MG63 (cell line): ENCODE data around the gene ANP32B. TPM values are rescaled to one million over a fixed set of nuclear protein-coding genes. Genes with fewer than 3 reads are reported as not detected.
"Not testable (repeated sequence)": the region's sequence is repeated elsewhere in the genome, so short reads cannot be mapped to it uniquely, and the experiment has no call there.

Source experiments
- DNase-seq: peaks from one replicate; pipeline ENCODE4 v3.0.0-alpha.2; 2020
- H3K27me3 ChIP-seq: fragments of 250-450 bp; sonication (Bioruptor Pico); 2 replicates; pipeline ENCODE4 v1.5.1; 2020; ENCODE audit warnings: mild to moderate bottlenecking, moderate library complexity
- H3K36me3 ChIP-seq: fragments of 250-450 bp; sonication (Bioruptor Pico); 2 replicates; pipeline ENCODE4 v1.5.1; 2020; ENCODE audit warnings: mild to moderate bottlenecking, moderate library complexity
- H3K4me3 ChIP-seq: fragments of 250-450 bp; sonication (Bioruptor Pico); 2 replicates; pipeline ENCODE4 v1.5.1; 2020; ENCODE audit warnings: mild to moderate bottlenecking, moderate library complexity
- H3K9me3 ChIP-seq: fragments of 250-450 bp; sonication (Bioruptor Pico); 2 replicates; pipeline ENCODE4 v1.5.1; 2020; ENCODE audit warnings: mild to moderate bottlenecking, moderate library complexity
- total RNA-seq: library from RNA; depleted of rRNA; stranded (reverse); fragments of >200 nt; shearing (Covaris generic); gene quantifications from 2 replicates; pipeline ENCODE4 v1.2.3, GENCODE V29; 2014; ENCODE audit warnings: low replicate concordance; rRNA removed

ANP32B gene
- total RNA-seq, result 5.2 and 7.0 TPM in 2 replicates

DNA sequence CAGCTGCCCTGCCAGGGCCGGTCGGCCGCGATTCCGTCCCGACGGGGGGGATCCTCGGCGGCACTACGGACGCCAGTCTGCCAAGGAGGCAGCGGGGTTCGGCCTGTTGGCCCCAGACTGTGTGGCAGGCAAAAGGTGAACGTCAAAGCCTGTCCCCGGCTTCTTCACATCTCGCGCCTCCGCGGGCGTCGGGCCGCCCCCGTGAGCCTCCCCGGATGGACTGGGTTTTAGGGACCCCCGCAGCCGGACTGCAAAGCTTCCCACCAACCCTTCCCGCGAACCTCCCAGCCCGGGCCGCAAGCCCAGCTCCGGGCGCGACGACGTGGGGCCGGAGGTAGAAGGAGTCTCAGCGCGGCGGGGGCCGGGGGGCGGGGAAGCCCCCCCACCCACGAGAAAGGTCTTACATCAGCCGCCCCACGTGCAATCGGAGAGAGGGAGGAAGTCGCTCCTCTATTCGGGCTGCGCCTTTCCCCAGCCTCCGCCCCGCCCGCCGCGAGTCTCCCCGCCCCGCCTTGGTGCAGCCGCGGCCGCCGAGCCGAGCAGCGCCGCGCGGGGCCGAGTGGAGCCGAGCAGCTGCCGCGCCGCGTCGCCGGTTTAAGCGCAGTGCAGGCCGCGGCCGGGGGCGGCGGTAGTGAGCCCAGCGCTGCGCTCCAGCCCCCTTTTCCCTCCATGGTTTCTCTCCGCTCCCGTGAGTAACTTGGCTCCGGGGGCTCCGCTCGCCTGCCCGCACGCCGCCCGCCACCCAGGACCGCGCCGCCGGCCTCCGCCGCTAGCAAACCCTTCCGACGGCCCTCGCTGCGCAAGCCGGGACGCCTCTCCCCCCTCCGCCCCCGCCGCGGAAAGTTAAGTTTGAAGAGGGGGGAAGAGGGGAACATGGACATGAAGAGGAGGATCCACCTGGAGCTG lies at the start of gene ANP32B:
ANP32B (plus strand) TSS at position 659 of the 906 bp plus-strand sequence; CDS start at position 874, 215 bp downstream.
- H3K36me3 ChIP-seq, result peaks cover 26% of the 10 kb centered on the region
- DNase-seq, result peak; percentile 96
- no peaks in the 10 kb centered on the region for H3K27me3 ChIP-seq
- H3K9me3 ChIP-seq, result no peaks in the 10 kb centered on the region
- peak within 1 kb of the TSS; percentile 98 for H3K4me3 ChIP-seq

DNA sequence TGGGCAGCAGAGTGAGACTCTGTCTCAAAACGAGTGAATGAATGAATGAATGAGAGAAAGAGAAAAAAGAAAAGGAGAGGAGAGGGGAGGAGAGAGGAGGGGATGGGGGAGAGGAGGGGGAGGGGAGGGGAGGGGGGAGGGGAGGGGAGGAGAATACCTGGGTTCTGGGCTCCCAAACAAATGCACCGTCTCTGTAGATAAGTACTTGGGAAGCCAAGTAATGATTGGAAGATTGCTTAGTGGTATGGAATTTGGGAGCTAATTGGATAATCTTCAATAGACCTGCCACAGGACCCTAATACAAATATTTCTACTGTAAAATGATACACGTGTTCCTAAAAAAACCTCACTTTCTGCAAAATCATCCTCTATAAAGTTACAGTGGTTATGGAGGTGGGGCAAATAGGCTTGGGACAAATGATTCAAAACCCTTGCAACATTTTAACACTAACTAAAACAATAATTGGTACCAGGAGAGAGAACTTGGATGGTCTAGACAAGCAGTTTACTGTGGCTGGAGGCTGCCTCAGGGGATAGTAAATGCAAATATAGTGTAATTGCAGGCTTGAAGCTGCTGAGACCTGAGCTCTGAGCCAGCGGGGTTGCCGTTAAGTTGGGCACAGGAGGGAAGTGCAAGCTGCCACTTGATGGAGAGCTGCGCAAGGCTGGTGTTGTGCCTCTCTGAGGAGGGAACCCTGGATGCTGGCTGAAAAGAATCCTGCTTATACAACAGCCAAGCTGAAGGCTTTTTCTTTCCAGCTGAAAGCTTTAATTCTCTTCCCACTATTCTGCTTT lies 48.6 kb upstream of the ANP32B start:
- H3K27me3 ChIP-seq, result peaks cover 41% of the 10 kb centered on the region
- H3K4me3 ChIP-seq, result no peak overlapping the region
- H3K9me3 ChIP-seq, result no peaks in the 10 kb centered on the region
- H3K36me3 ChIP-seq, result no peaks in the 10 kb centered on the region
- DNase-seq, result no peak

DNA sequence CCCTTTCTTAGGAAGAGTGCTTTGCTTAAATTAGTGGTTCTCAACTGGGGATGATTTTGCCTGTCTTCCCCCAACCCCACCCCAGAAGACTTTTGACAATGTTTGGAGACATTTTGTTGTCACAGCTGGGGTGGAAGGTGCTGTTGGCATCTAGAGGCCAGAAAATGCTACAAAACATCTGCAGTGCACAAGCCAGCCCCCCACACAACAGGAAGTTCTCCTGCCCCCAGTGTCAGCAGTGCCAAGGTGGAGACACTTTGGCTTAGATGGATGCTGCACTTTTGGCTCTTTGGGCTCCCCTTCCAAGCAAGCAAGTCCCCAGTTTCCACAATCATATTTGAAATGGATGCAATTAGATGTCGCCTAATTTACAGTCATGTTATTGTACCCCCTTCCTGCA lies 47.9 kb upstream of the ANP32B start:
- no peak overlapping the region for H3K4me3 ChIP-seq
- H3K9me3 ChIP-seq, result no peaks in the 10 kb centered on the region
- H3K36me3 ChIP-seq, result no peaks in the 10 kb centered on the region
- no peak for DNase-seq
- peaks cover 40% of the 10 kb centered on the region for H3K27me3 ChIP-seq

DNA sequence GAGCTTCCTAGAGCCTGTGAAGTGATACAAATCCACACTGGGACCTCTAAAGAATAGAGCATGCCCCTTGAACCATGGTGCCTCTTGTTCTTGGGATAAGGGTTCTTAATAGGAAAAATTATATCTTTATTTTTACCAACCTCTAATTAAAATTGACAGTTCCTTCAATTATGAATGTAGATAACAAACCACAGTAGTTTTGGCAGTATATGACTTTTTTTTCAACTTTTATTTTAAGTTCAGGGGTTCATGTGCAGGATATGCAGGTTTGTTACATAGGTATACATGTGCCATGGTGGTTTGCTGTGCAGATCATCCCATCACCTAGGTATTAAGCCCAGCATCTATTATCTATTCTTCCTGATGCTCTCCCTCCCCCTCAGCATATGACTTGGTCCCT lies 46.1 kb upstream of the ANP32B start:
- Histone ChIP-seq H3K36me3 (no peaks in the 10 kb centered on the region), H3K4me3 (no peak overlapping the region), H3K9me3 (no peaks in the 10 kb centered on the region), H3K27me3 (peaks cover 35% of the 10 kb centered on the region)
- DNase-seq, result no peak

DNA sequence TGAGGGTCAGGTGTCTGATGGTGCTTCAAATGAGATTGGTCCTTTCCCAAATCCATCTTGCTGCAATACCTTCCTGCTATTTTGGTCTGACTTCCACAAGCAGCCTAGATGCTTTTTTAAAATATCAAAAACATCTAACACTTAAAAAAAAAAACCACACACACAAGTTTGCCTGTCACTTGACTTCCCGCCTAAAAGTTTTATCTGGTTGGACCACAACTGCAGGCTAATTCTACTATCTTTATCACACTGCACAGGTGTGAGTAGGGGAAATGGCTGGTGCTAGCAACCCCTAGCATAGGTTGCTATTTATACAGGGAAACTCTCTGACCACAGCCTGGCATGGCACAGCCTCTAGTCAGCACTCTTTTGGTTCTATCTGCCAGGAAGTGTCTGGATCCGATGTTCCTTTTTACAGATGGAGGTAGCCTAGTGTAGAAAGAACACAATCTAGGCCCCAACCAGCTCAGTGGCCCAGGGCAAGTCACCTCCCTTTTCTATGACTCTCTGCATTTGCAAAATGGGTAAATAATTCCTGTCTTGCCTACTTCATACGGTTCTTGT lies 45.0 kb upstream of the ANP32B start, which contains the start of gene HEMGN:
HEMGN (minus strand) TSS at position 92 of the 564 bp plus-strand sequence; CDS start at position 56, 36 bp downstream.
- H3K9me3 ChIP-seq, result no peaks in the 10 kb centered on the region
- peaks cover 35% of the 10 kb centered on the region for H3K27me3 ChIP-seq
- H3K36me3 ChIP-seq, result no peaks in the 10 kb centered on the region
- H3K4me3 ChIP-seq, result no peak within 1 kb of the TSS
- DNase-seq, result no peak

DNA sequence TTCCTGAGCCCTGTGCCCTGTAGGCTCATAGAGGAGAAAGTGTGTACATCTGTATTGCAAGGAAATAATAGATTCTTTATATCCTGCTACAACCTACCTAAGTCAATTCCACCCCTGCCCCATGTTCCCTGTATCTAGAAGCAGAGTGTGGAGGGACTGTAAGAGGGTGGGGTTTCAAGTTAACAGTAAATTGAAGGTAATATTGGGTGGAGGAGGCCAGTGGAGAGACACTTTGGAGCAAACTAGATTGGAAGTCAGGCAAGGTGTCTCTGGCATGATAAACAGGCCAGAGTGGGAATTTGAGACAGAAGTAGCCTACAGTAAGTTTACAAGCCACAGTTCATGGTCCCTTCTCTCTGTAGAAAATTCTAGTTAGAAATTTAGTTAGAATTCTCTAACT lies 42.9 kb upstream of the ANP32B start:
- H3K27me3 ChIP-seq, result peaks cover 44% of the 10 kb centered on the region
- no peak for DNase-seq
- no peak overlapping the region for H3K4me3 ChIP-seq
- H3K9me3 ChIP-seq, result no peaks in the 10 kb centered on the region
- H3K36me3 ChIP-seq, result no peaks in the 10 kb centered on the region

DNA sequence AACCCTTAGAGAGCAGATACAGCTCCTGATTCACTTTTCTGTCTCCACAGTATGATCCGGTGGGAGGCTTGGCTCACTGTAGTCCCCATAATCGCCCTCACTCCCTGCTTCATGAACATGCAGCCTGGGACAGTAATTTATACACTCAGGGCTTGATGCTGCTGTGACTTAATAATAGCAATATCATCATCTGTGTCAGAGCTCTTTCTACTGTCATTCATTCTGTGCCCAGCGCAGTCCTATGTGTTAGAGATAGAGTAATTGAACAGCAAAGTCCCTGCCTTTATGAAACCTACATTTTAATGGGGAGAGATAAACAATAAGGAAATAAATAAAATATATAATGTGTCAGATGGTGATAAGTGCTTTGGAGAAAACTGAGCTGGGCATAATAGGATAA lies 42.4 kb upstream of the ANP32B start:
- H3K36me3 ChIP-seq, result no peaks in the 10 kb centered on the region
- H3K9me3 ChIP-seq, result no peaks in the 10 kb centered on the region
- no peak for DNase-seq
- H3K4me3 ChIP-seq, result no peak overlapping the region
- H3K27me3 ChIP-seq, result peaks cover 44% of the 10 kb centered on the region

DNA sequence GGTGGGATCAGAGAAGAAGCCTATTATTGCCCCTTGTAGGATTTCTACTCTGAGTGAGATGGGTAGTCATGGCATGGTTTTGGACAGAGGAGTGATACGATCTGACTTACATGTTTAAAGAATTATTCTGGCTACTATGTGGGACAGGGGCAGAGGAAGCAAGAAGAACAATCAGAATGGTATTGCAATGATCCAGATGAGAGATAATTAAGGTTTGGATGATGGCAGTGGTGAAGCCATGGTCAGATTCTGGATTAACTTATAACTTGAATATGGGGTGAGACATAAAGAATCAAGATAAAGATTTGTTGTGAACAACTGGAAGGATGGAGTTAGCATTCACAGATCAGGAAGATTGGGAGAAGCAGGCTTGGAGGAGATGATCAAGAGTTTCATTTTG lies 41.8 kb upstream of the ANP32B start:
- Histone ChIP-seq H3K27me3 (peaks cover 46% of the 10 kb centered on the region), H3K9me3 (no peaks in the 10 kb centered on the region), H3K4me3 (no peak overlapping the region), H3K36me3 (no peaks in the 10 kb centered on the region)
- no peak for DNase-seq

DNA sequence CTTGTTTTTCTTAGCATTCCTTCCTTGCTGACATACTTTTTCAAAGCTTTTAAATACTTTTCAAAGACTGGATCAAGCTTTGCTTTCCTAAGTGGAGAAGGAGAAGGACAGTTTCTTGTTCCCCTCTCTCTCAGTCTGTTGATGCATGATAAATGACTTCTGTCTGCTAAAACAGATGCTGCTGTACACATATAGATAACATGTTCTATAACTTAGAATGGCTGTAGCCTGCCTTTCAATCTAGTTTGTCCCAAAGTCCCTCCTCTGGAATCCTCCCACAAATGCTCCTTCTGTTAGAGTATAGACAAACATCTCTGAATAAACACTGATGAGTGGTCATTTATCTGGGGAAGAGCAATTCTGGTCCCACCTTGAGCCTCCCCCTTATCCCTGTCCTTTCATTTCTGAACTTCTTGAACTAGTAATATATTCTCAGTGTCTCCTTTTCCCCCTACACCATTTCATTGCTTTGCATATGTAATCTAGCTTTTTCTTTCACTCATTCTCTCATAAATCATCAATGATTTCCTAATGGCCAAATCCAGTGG lies 39.8 kb upstream of the ANP32B start:
- Histone ChIP-seq H3K36me3 (no peaks in the 10 kb centered on the region), H3K27me3 (peaks cover 48% of the 10 kb centered on the region), H3K4me3 (no peak overlapping the region), H3K9me3 (no peaks in the 10 kb centered on the region)
- no peak for DNase-seq

DNA sequence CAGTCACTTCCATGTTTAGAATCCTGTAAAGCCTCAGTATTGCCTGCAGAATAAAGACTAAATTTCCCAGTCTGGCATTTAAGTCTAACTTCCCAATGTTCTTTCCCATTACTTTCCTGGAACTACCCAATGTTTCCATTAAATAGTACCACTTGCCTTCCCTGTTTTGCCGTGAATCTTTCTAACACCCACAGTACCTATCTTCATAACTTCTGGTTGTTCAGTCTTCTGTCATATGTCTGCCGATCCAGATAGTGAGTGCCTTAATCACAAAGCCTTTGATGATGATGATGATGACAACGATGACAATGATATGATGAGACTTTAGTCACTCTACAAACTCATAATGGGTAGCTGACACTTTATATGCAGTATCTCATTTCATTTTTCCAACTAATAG lies 38.5 kb upstream of the ANP32B start:
- DNase-seq, result no peak
- H3K9me3 ChIP-seq, result no peaks in the 10 kb centered on the region
- peaks cover 46% of the 10 kb centered on the region for H3K27me3 ChIP-seq
- no peak overlapping the region for H3K4me3 ChIP-seq
- H3K36me3 ChIP-seq, result no peaks in the 10 kb centered on the region

DNA sequence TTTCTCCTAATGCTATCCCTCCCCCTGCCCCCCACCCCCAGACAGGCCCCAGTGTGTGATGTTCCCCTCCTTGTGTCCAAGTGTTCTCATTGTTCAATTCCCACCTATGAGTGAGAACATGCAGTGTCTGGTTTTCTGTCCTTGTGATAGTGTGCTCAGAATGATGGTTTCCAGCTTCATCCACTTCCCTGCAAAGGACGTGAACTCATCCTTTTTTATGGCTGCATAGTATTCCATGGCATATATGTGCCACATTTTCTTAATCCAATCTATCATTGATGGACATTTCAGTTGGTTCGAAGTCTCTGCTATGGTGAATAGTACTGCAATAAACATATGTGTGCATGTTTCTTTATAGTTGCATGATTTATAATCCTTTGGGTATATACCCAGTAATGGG lies 37.7 kb upstream of the ANP32B start:
- H3K9me3 ChIP-seq, DNase-seq, H3K36me3 ChIP-seq, H3K4me3 ChIP-seq: not testable (repeated sequence)
- H3K27me3 ChIP-seq, result peaks cover 46% of the 10 kb centered on the region

DNA sequence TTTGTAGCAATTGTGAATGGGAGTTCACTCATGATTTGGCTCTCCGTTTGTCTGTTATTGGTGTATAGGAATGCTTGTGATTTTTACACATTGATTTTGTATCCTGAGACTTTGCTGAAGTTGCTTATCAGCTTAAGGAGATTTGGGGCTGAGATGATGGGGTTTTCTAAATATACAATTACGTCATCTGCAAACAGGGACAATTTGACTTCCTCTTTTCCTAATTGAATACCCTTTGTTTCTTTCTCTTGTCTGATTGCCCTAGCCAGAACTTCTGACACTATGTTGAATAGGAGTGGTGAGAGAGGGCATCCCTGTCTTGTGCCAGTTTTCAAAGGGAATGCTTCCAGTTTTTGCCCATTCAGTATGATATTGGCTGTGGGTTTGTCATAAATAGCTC lies 36.0 kb upstream of the ANP32B start:
- not testable (repeated sequence) for H3K9me3 ChIP-seq, H3K4me3 ChIP-seq, DNase-seq, H3K36me3 ChIP-seq
- peaks cover 45% of the 10 kb centered on the region for H3K27me3 ChIP-seq

DNA sequence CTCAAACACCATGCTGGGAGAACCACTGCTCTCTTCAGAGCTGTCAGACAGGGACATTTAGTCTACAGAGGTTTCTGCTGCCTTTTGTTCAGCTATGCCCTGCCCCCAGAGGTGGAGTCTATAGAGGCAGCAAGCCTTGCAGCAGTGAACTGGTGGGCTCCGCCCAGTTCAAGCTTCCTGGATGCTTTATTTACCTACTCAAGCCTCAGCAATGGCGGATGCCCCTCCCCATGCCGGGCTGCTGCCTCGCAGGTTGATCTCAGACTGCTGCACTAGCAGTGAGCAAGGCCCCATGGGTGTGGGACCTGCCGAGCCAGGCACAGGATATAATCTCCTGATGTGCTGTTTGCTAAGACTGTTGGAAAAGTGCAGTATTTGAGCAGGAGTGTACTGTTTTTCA lies 32.3 kb upstream of the ANP32B start:
- not testable (repeated sequence) for H3K36me3 ChIP-seq, H3K4me3 ChIP-seq, H3K9me3 ChIP-seq, DNase-seq
- peaks cover 30% of the 10 kb centered on the region for H3K27me3 ChIP-seq

DNA sequence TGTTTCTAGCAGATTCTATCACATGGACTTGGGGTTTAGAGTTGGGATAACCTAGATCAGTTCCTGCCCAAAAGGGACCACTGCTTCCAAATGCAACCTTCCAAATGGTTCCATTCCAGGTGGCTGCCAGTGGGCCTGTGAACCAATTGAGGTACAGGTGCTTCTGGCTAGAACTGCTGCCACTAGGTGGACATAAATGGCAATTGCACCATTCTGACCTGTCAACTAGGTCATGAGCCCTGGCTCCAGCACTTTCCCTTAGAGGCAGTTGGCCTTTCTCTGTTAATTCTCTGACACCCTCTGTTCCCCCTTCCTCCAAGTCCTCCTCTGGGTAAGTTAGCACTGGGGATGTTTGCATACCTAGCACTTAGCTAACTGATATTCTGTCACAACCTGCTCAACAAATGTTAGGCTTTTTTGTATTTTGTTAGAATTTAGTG lies 28.6 kb upstream of the ANP32B start:
- H3K9me3 ChIP-seq, result no peaks in the 10 kb centered on the region; the same call in 1 of the 2 replicates
- H3K36me3 ChIP-seq, result no peaks in the 10 kb centered on the region
- no peak overlapping the region for H3K4me3 ChIP-seq
- no peak for DNase-seq
- peaks cover 8% of the 10 kb centered on the region for H3K27me3 ChIP-seq

DNA sequence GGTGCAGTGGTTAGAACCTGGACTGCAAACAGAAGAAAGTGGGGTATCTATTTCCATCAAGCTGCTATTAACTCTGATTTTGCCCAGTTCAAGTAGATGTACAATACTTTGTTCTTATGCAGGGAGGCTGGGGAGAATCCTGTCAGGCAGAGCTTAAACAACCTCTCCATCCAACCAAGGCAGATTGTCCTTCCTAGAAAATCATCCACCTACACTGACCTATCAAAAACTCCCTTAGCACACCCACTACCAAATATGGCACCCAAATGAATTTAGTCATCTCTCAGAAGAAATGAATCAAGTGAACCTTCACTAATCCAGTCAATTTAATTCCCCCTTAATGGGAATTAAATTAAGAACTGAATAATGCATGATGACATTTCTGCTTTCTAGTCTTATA lies 26.8 kb upstream of the ANP32B start:
- no peaks in the 10 kb centered on the region for H3K9me3 ChIP-seq
- no peak for DNase-seq

DNA sequence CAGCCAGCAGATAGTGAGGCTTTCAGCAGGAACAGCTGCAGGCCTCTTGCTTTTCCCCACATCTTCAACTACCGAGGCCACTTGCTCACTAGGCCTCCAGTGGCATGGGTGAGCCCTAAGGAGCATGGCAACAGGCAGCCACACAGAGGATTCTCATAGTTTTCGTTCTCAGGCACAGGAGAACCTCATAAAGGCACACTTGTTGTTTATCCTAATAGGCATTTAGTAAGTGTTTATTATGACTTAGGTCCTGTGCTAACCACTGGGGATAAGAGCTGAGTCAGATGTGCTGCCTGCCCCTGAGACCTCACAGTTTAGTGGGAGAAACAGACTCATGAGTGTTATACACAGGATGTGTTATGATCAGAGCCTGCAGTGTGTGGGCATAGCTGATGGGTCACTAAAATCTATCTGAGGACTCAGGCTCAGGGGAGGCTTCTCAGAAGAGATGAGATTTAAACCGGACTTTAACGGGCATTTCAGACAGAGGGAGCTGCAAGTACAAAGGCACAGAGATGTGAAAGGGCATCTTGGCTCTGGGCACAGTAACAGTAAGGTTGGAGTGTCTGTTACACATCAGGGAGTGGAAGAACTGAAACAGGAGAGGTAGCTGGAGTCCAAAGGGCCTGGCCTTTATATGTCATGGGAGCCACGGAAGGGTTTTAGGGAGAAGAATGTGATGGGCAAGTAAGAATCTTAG lies 24.2 kb upstream of the ANP32B start:
- Histone ChIP-seq H3K9me3 (no peaks in the 10 kb centered on the region), H3K36me3 (no peaks in the 10 kb centered on the region), H3K27me3 (no peaks in the 10 kb centered on the region), H3K4me3 (no peak overlapping the region)
- peak; percentile 38 for DNase-seq

More for the DNA sequence above, 26.8 kb upstream of the ANP32B start:
- H3K36me3 ChIP-seq, result no peaks in the 10 kb centered on the region
- no peaks in the 10 kb centered on the region for H3K27me3 ChIP-seq
- no peak overlapping the region for H3K4me3 ChIP-seq
